Inferior parietal cortex (tissue), 1 donor: ENCODE measurements around the gene NDUFS7.

Source experiments
- DNase-seq: peaks from one replicate; pipeline ENCODE4 v3.0.0-alpha.2; 2016; ENCODE audit errors: extremely low spot score

Gene NDUFS7

GRCh38 chr19:1400281-1401137 lies 16.8 kb downstream of the NDUFS7 start:
- no peak for DNase-seq

- no peak for DNase-seq
These were observed 17.6 kb downstream of the NDUFS7 start, which contains the start of gene GAMT for GRCh38 chr19:1401138-1401888. Gene GAMT, minus strand, starts transcription at chr19:1401542. Its CDS starts 66 bp downstream, at chr19:1401476.

GRCh38 chr19:1401889-1402217 lies 18.1 kb downstream of the NDUFS7 start:
- DNase-seq: no peak

- DNase-seq: no peak
These were observed 18.8 kb downstream of the NDUFS7 start for GRCh38 chr19:1402411-1403070.

- DNase-seq: peak; percentile 99
These were observed 23.2 kb downstream of the NDUFS7 start for GRCh38 chr19:1406774-1407527.

- no peak for DNase-seq
These were observed 24.0 kb downstream of the NDUFS7 start, which contains the start of gene DAZAP1 for GRCh38 chr19:1407528-1408299. Gene DAZAP1, plus strand, starts transcription at chr19:1407586. Its CDS starts 188 bp downstream, at chr19:1407774.

GRCh38 chr19:1408300-1409203 lies 24.8 kb downstream of the NDUFS7 start:
- DNase-seq: no peak

GRCh38 chr19:1409204-1410005 lies 25.7 kb downstream of the NDUFS7 start:
- DNase-seq: no peak

GRCh38 chr19:1410136-1410786 lies 26.6 kb downstream of the NDUFS7 start:
- DNase-seq: no peak

- no peak for DNase-seq
These were observed 27.1 kb downstream of the NDUFS7 start for GRCh38 chr19:1410789-1411188.

- peak; percentile 91 for DNase-seq
These were observed 27.8 kb downstream of the NDUFS7 start for GRCh38 chr19:1411255-1412191.

- no peak for DNase-seq
These were observed 28.7 kb downstream of the NDUFS7 start for GRCh38 chr19:1412323-1412923.

GRCh38 chr19:1412995-1413800 lies 29.5 kb downstream of the NDUFS7 start:
- DNase-seq: no peak

GRCh38 chr19:1416014-1416841 lies 32.5 kb downstream of the NDUFS7 start:
- DNase-seq: no peak

- DNase-seq: no peak
These were observed 33.4 kb downstream of the NDUFS7 start for GRCh38 chr19:1417145-1417544.
